Tibial nerve (tissue), 4 donors: ENCODE results near the gene PAEP. TPM values are rescaled to one million over a fixed set of nuclear protein-coding genes. Genes with fewer than 3 reads are reported as not detected.

Experiments
- DNase-seq, 2 donors: peaks; one replicate each; pipeline ENCODE4 v3.0.0-alpha.2; 2019; ENCODE audit warnings: low spot score in 2 of 2
- H3K27ac ChIP-seq, 4 donors: fragments of 200-600 bp; sonication (generic) in 3 of 4; one replicate each; pipeline ENCODE4 v1.5.1; 2017 to 2019; ENCODE audit warnings: mild to moderate bottlenecking in 1 of 4
- H3K27me3 ChIP-seq, 2 donors: fragments of 200-600 bp; sonication (generic) in 1 of 2; one replicate each; pipeline versions ENCODE4 v1.5.1 to v1.6.0; 2017 to 2019
- H3K36me3 ChIP-seq, 3 donors: fragments of 200-600 bp; sonication (generic); one replicate each; pipeline ENCODE4 v1.5.1; 2018 to 2019
- H3K4me1 ChIP-seq, 4 donors: fragments of 200-600 bp; sonication (generic) in 3 of 4; one replicate each; pipeline ENCODE4 v1.5.1; 2017 to 2019
- H3K4me3 ChIP-seq, 4 donors: fragments of 200-600 bp; sonication (generic) in 3 of 4; one replicate each; pipeline ENCODE4 v1.5.1; 2017 to 2019; ENCODE audit warnings: mild to moderate bottlenecking in 1 of 4, moderate library complexity in 1 of 4
- H3K9me3 ChIP-seq, 4 donors: fragments of 200-600 bp; sonication (generic) in 3 of 4; one replicate each; pipeline ENCODE4 v1.5.1; 2017 to 2019
- EP300 ChIP-seq, 2 donors: sonication (generic); formaldehyde crosslinking; IDR thresholded peaks; one replicate each; pipeline ENCODE4 v1.6.1; 2017; ENCODE audit warnings: antibody characterized with exemption in 2 of 2, mild to moderate bottlenecking in 1 of 2
- POLR2A ChIP-seq, 2 donors: fragments of 450-650 bp; IDR thresholded peaks; one replicate each; pipeline ENCODE4 v1.6.1; 2017; ENCODE audit warnings: antibody characterized with exemption in 2 of 2, mild to moderate bottlenecking in 2 of 2, moderate library complexity in 2 of 2
- WGBS, 2 donors: methylation state at CpG; one replicate each; pipeline ENCODE4 v1.1.5; 2018; 5-methylcytosine and 5-hydroxymethylcytosine counted together
- total RNA-seq, 4 donors: library from RNA; depleted of rRNA; stranded (reverse); fragments of >200 nt; gene quantifications; one replicate each; pipeline ENCODE4 v1.1.0, GENCODE V29; 2016
- TF ChIP-seq, protein P1 (sequence below), 5 experiments: fragments of 200-600 bp in 3 of 5; fragments of 450-650 bp in 2 of 5; sonication (generic) in 3 of 5; IDR thresholded peaks; one replicate each; pipeline ENCODE4 v1.5.1; 2016 to 2019; ENCODE audit warnings: antibody characterized with exemption in 5 of 5, mild to moderate bottlenecking in 3 of 5, moderate library complexity in 2 of 5

The PAEP gene
- total RNA-seq, 4 donors from 2014 or later = not detected

DNA sequence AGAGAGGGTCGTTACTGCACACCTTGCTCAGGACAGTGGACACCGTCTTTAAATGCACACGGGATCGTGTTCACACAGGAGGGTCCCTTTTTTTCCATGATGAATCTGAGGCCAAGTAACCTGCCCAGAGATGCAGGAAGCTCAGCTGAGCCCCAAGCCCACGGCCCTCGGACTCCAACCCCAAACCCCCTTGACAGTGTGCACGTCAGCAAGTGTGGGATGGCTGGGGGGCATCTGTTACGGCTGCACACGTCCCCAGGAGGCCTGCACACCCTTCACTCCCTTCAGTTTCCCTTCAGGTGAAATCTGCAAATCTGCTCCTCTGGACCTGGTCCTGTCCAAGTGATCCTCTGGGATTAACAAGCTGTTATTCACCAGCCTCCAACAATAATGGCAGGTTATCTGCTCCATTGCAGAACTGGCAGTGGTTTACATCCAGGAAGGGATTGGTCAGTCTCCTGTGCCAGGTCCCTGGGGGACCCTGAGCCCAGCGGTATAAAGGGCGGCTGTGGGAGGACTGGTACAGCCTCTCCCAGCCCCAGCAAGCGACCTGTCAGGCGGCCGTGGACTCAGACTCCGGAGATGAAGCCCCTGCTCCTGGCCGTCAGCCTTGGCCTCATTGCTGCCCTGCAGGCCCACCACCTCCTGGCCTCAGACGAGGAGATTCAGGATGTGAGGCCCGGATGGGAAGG is 40.5 kb upstream of the PAEP start, which contains the start of gene LCN1:
TSS of gene LCN1 (plus strand) at position 525 of the 692 bp plus-strand sequence. CDS start at position 583, 58 bp downstream.
- no peak for TF ChIP-seq EP300 (IDR thresholded peaks at IDR 0.05)
- TF ChIP-seq POLR2A (IDR thresholded peaks at IDR 0.05) = no peak
- TF ChIP-seq, protein P1, sequence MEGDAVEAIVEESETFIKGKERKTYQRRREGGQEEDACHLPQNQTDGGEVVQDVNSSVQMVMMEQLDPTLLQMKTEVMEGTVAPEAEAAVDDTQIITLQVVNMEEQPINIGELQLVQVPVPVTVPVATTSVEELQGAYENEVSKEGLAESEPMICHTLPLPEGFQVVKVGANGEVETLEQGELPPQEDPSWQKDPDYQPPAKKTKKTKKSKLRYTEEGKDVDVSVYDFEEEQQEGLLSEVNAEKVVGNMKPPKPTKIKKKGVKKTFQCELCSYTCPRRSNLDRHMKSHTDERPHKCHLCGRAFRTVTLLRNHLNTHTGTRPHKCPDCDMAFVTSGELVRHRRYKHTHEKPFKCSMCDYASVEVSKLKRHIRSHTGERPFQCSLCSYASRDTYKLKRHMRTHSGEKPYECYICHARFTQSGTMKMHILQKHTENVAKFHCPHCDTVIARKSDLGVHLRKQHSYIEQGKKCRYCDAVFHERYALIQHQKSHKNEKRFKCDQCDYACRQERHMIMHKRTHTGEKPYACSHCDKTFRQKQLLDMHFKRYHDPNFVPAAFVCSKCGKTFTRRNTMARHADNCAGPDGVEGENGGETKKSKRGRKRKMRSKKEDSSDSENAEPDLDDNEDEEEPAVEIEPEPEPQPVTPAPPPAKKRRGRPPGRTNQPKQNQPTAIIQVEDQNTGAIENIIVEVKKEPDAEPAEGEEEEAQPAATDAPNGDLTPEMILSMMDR (IDR thresholded peaks at IDR 0.05) = no peak
- H3K36me3 ChIP-seq = no peaks in the 10 kb centered on the region
- no peaks in the 10 kb centered on the region for H3K4me1 ChIP-seq
- no peaks in the 10 kb centered on the region for H3K9me3 ChIP-seq
- no peak for DNase-seq
- peaks cover 0 to 29% of the 10 kb centered on the region in 2 donors for H3K27me3 ChIP-seq
- 75 to 77% methylated on average over 17 to 18 of the region's 18 CpGs for WGBS, 2 donors
- no peak within 1 kb of the TSS for H3K27ac ChIP-seq
- H3K4me3 ChIP-seq = no peak within 1 kb of the TSS

DNA sequence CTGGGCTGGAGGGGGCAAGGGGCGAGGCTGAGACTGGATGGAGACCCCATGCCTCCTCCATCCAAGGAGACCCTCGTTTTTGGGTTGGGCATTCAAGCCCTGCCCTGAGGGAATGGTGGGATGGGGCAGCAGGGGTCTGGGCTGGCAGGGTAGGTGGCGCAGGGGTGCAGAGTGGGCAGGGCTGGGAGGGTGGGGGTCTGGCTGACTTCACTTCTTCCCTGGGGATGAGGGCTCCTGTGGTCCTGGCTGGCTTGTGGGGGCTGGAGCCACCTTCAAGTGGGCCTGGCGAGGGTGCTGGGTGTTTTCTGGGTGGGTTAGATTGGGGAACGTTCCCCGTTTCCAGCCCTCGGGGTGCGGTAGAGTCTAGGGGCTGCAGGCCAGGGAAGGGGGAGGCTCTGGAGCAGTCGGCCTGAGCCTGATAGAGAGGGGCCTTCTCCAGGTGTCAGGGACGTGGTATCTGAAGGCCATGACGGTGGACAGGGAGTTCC is 39.9 kb upstream of the PAEP start:
- H3K27me3 ChIP-seq = peaks cover 0 to 34% of the 10 kb centered on the region in 2 donors
- TF ChIP-seq, protein P1 (IDR thresholded peaks at IDR 0.05) = no peak
- TF ChIP-seq EP300 (IDR thresholded peaks at IDR 0.05) (no peak), POLR2A (IDR thresholded peaks at IDR 0.05) (no peak)
- H3K27ac ChIP-seq = no peak overlapping the region
- 80 to 82% methylated on average over 11 of the region's 11 CpGs for WGBS, 2 donors
- no peak for DNase-seq
- no peaks in the 10 kb centered on the region for H3K36me3 ChIP-seq
- H3K4me1 ChIP-seq = no peaks in the 10 kb centered on the region
- no peaks in the 10 kb centered on the region for H3K9me3 ChIP-seq
- no peak overlapping the region for H3K4me3 ChIP-seq

DNA sequence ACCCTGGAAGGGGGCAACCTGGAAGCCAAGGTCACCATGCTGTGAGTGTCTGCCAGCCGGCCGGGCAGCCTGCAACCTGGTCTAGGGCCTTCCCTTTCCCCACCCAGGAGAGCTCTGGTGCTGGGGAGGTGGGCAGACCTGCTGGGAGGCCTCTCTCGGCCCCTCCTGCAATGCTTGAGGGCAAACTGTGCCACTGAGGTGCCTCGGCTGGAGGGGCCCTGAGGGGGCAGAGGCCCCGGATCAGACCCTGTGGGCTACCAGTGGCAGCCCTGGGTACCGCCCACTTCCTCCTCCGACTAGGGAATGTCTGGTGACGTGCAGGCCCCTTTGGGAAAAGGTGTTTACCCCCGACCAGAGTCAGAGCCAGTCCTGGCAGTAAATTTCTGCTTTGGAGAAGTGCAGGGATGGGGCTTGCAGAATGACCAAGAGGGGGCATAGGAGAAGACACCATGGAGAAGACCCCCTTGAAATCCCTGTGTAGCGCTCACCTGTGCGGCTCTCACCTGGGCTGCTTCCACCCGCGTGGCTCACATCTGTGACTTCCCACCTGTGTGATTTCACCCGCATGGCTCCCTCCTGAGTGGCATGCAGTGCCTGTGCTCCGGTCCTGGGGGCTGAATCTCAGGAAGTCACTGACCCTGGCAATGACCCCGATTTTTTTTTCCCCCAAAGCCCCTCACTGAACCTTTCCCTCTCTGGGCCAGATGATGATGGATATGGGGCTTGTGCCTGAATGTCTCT is 39.2 kb upstream of the PAEP start:
- Histone ChIP-seq H3K4me3 (no peak overlapping the region), H3K27me3 (peaks cover 0 to 35% of the 10 kb centered on the region in 2 donors), H3K36me3 (no peaks in the 10 kb centered on the region), H3K27ac (no peak overlapping the region), H3K9me3 (no peaks in the 10 kb centered on the region), H3K4me1 (no peaks in the 10 kb centered on the region)
- TF ChIP-seq EP300 (IDR thresholded peaks at IDR 0.05) = no peak
- TF ChIP-seq, protein P1 (IDR thresholded peaks at IDR 0.05) = no peak
- no peak for TF ChIP-seq POLR2A (IDR thresholded peaks at IDR 0.05)
- WGBS, 2 donors = 68 to 73% methylated on average over 13 to 16 of the region's 16 CpGs
- no peak for DNase-seq

DNA sequence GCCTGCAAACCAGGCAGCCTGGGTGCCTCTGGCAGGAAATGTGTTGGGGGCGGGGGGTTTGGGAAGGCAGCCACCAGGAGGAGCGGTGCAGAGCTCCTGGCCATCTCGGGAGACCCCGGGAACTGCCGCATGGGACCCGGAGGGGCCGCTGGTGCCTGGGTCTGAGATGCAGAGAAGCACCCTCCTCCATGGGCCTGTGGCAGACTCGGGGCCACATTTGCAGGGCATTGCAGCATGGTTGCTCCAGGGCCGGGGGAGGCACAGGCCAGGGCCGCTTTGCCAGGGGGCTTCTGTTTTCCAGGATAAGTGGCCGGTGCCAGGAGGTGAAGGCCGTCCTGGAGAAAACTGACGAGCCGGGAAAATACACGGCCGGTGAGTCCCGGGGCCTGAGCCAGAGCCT is 38.6 kb upstream of the PAEP start:
- Histone ChIP-seq H3K9me3 (no peaks in the 10 kb centered on the region), H3K27me3 (peaks cover 0 to 31% of the 10 kb centered on the region in 2 donors), H3K4me1 (no peaks in the 10 kb centered on the region), H3K4me3 (no peak overlapping the region), H3K36me3 (no peaks in the 10 kb centered on the region), H3K27ac (no peak overlapping the region)
- TF ChIP-seq EP300 (IDR thresholded peaks at IDR 0.05) = no peak
- TF ChIP-seq, protein P1 (IDR thresholded peaks at IDR 0.05) = no peak
- TF ChIP-seq POLR2A (IDR thresholded peaks at IDR 0.05) = no peak
- no peak for DNase-seq
- WGBS, 2 donors = 69 to 71% methylated on average over 17 of the region's 17 CpGs
